ENCODE measurements around the gene CASK. TPM values are rescaled to one million over a fixed set of nuclear protein-coding genes. Genes with fewer than 3 reads are reported as not detected.
"Not testable (repeated sequence)": the region's sequence is repeated elsewhere in the genome, so short reads cannot be mapped to it uniquely, and the experiment has no call there.

CASK gene
- total and polyA plus RNA-seq, 5 donors from 2014 or later = 8.4 to 168 (median 20.2) TPM

- DNase-seq; H3K4me1 ChIP-seq (ENCODE audit: control insufficient read depth, insufficient read depth, low read length, poor library complexity, severe bottlenecking); H3K27me3 ChIP-seq (ENCODE audit: control insufficient read depth, insufficient read depth, low read length); H3K4me3 ChIP-seq (ENCODE audit: low read depth, low read length); H3K36me3 Mint-ChIP-seq; H3K27me3 Mint-ChIP-seq; H3K36me3 ChIP-seq (ENCODE audit: control insufficient read depth, insufficient read depth, low read length); H3K4me3 Mint-ChIP-seq; H3K27ac ChIP-seq (ENCODE audit: insufficient read depth, low read length, poor library complexity, severe bottlenecking); ATAC-seq (ENCODE audit: low read depth in 2 of 2); H3K9me3 Mint-ChIP-seq; H3K9me3 ChIP-seq (ENCODE audit: control insufficient read depth in 2 of 2, low read length in 2 of 2): not testable (repeated sequence)
- H3K4me1 Mint-ChIP-seq = peaks cover 8 to 27% (median 20%) of the 10 kb centered on the region in 4 donors
- H3K27ac Mint-ChIP-seq = peak overlapping the region in 2 of 3 donors; percentile 8 to 19
These were observed 247.0 kb downstream of the CASK start for GRCh38 chrX:41676361-41676760.

GRCh38 chrX:41672643-41673042, 250.7 kb downstream of the CASK start:
- no peak overlapping the region for H3K4me3 ChIP-seq (ENCODE audit: low read depth, low read length)
- H3K9me3 ChIP-seq (ENCODE audit: control insufficient read depth in 2 of 2, low read length in 2 of 2) = no peaks in the 10 kb centered on the region
- ATAC-seq (ENCODE audit: low read depth in 2 of 2) = no peak
- Mint-ChIP-seq H3K9me3 (peaks cover 0 to 3% (median 0%) of the 10 kb centered on the region in 7 donors), H3K36me3 (peaks cover 8% of the 10 kb centered on the region), H3K4me1 (peaks cover 0 to 31% (median 24%) of the 10 kb centered on the region in 4 donors), H3K27ac (peak overlapping the region in 1 of 3 donors; percentile 1), H3K4me3 (no peak overlapping the region), H3K27me3 (no peaks in the 10 kb centered on the region)
- no peak overlapping the region for H3K27ac ChIP-seq (ENCODE audit: insufficient read depth, low read length, poor library complexity, severe bottlenecking)
- no peaks in the 10 kb centered on the region for H3K4me1 ChIP-seq (ENCODE audit: control insufficient read depth, insufficient read depth, low read length, poor library complexity, severe bottlenecking)
- DNase-seq = no peak
- H3K27me3 ChIP-seq (ENCODE audit: control insufficient read depth, insufficient read depth, low read length) = no peaks in the 10 kb centered on the region
- peaks cover 12% of the 10 kb centered on the region for H3K36me3 ChIP-seq (ENCODE audit: control insufficient read depth, insufficient read depth, low read length)

- no peaks in the 10 kb centered on the region for H3K27me3 Mint-ChIP-seq
- peaks cover 0 to 3% (median 0%) of the 10 kb centered on the region in 7 donors for H3K9me3 Mint-ChIP-seq
- H3K9me3 ChIP-seq (ENCODE audit: control insufficient read depth in 2 of 2, low read length in 2 of 2) = no peaks in the 10 kb centered on the region
- no peak overlapping the region for H3K27ac Mint-ChIP-seq
- H3K36me3 ChIP-seq (ENCODE audit: control insufficient read depth, insufficient read depth, low read length) = peaks cover 9% of the 10 kb centered on the region
- H3K4me3 ChIP-seq (ENCODE audit: low read depth, low read length) = no peak overlapping the region
- H3K27ac ChIP-seq (ENCODE audit: insufficient read depth, low read length, poor library complexity, severe bottlenecking) = no peak overlapping the region
- no peak overlapping the region for H3K4me3 Mint-ChIP-seq
- H3K27me3 ChIP-seq (ENCODE audit: control insufficient read depth, insufficient read depth, low read length) = no peaks in the 10 kb centered on the region
- ATAC-seq (ENCODE audit: low read depth in 2 of 2) (no peak), DNase-seq (no peak)
- H3K4me1 ChIP-seq (ENCODE audit: control insufficient read depth, insufficient read depth, low read length, poor library complexity, severe bottlenecking) = no peaks in the 10 kb centered on the region
- H3K4me1 Mint-ChIP-seq = peaks cover 6 to 38% (median 31%) of the 10 kb centered on the region in 4 donors
- H3K36me3 Mint-ChIP-seq = peaks cover 3% of the 10 kb centered on the region
These were observed 252.3 kb downstream of the CASK start for GRCh38 chrX:41671082-41671481.

- peaks cover 0 to 3% (median 0%) of the 10 kb centered on the region in 7 donors for H3K9me3 Mint-ChIP-seq
- Histone ChIP-seq H3K4me1 (ENCODE audit: control insufficient read depth, insufficient read depth, low read length, poor library complexity, severe bottlenecking) (no peaks in the 10 kb centered on the region), H3K4me3 (ENCODE audit: low read depth, low read length) (no peak overlapping the region), H3K9me3 (ENCODE audit: control insufficient read depth in 2 of 2, low read length in 2 of 2) (no peaks in the 10 kb centered on the region), H3K36me3 (ENCODE audit: control insufficient read depth, insufficient read depth, low read length) (peaks cover 16% of the 10 kb centered on the region), H3K27ac (ENCODE audit: insufficient read depth, low read length, poor library complexity, severe bottlenecking) (no peak overlapping the region), H3K27me3 (ENCODE audit: control insufficient read depth, insufficient read depth, low read length) (no peaks in the 10 kb centered on the region)
- peaks cover 6 to 46% (median 35%) of the 10 kb centered on the region in 4 donors for H3K4me1 Mint-ChIP-seq
- DNase-seq (no peak), ATAC-seq (ENCODE audit: low read depth in 2 of 2) (no peak)
- H3K4me3 Mint-ChIP-seq = no peak overlapping the region
- no peak overlapping the region for H3K27ac Mint-ChIP-seq
- peaks cover 10% of the 10 kb centered on the region for H3K36me3 Mint-ChIP-seq
- H3K27me3 Mint-ChIP-seq = no peaks in the 10 kb centered on the region
These were observed 253.2 kb downstream of the CASK start for GRCh38 chrX:41670112-41670511.

GRCh38 chrX:41667631-41668030, 255.7 kb downstream of the CASK start:
- Histone ChIP-seq H3K4me3 (ENCODE audit: low read depth, low read length) (no peak overlapping the region), H3K27ac (ENCODE audit: insufficient read depth, low read length, poor library complexity, severe bottlenecking) (peak overlapping the region; percentile 14), H3K4me1 (ENCODE audit: control insufficient read depth, insufficient read depth, low read length, poor library complexity, severe bottlenecking) (no peaks in the 10 kb centered on the region), H3K36me3 (ENCODE audit: control insufficient read depth, insufficient read depth, low read length) (peaks cover 25% of the 10 kb centered on the region), H3K27me3 (ENCODE audit: control insufficient read depth, insufficient read depth, low read length) (no peaks in the 10 kb centered on the region), H3K9me3 (ENCODE audit: control insufficient read depth in 2 of 2, low read length in 2 of 2) (no peaks in the 10 kb centered on the region)
- peak overlapping the region in 2 of 3 donors; percentile 20 for H3K27ac Mint-ChIP-seq
- H3K4me3 Mint-ChIP-seq = peak overlapping the region in 1 of 4 donors; percentile 71
- no peaks in the 10 kb centered on the region for H3K9me3 Mint-ChIP-seq
- ATAC-seq (ENCODE audit: low read depth in 2 of 2) = peak in 1 of 2 donors; percentile 34
- H3K4me1 Mint-ChIP-seq = peaks cover 6 to 37% (median 28%) of the 10 kb centered on the region in 4 donors
- H3K27me3 Mint-ChIP-seq = no peaks in the 10 kb centered on the region
- peaks cover 13% of the 10 kb centered on the region for H3K36me3 Mint-ChIP-seq
- peak in 1 of 3 donors; percentile 16 for DNase-seq

- Mint-ChIP-seq H3K36me3 (peaks cover 10% of the 10 kb centered on the region), H3K27ac (peak overlapping the region in 1 of 3 donors; percentile 26), H3K9me3 (no peaks in the 10 kb centered on the region), H3K4me1 (peaks cover 6 to 34% (median 27%) of the 10 kb centered on the region in 4 donors), H3K27me3 (no peaks in the 10 kb centered on the region), H3K4me3 (peak overlapping the region in 1 of 4 donors; percentile 36)
- no peak for ATAC-seq (ENCODE audit: low read depth in 2 of 2)
- H3K4me3 ChIP-seq (ENCODE audit: low read depth, low read length) = no peak overlapping the region
- peak in 1 of 3 donors; percentile 43 for DNase-seq
- no peaks in the 10 kb centered on the region for H3K9me3 ChIP-seq (ENCODE audit: control insufficient read depth in 2 of 2, low read length in 2 of 2)
- H3K4me1 ChIP-seq (ENCODE audit: control insufficient read depth, insufficient read depth, low read length, poor library complexity, severe bottlenecking) = no peaks in the 10 kb centered on the region
- H3K27me3 ChIP-seq (ENCODE audit: control insufficient read depth, insufficient read depth, low read length) = no peaks in the 10 kb centered on the region
- H3K27ac ChIP-seq (ENCODE audit: insufficient read depth, low read length, poor library complexity, severe bottlenecking) = no peak overlapping the region
- H3K36me3 ChIP-seq (ENCODE audit: control insufficient read depth, insufficient read depth, low read length) = peaks cover 33% of the 10 kb centered on the region
These were observed 257.1 kb downstream of the CASK start for GRCh38 chrX:41666251-41666650.

- no peak overlapping the region for H3K27ac ChIP-seq (ENCODE audit: insufficient read depth, low read length, poor library complexity, severe bottlenecking)
- peak overlapping the region in 1 of 3 donors; percentile 8 for H3K27ac Mint-ChIP-seq
- DNase-seq = no peak
- no peak for ATAC-seq (ENCODE audit: low read depth in 2 of 2)
- no peak overlapping the region for H3K4me3 Mint-ChIP-seq
- H3K27me3 Mint-ChIP-seq = no peaks in the 10 kb centered on the region
- H3K4me3 ChIP-seq (ENCODE audit: low read depth, low read length) = no peak overlapping the region
- no peaks in the 10 kb centered on the region for H3K9me3 Mint-ChIP-seq
- H3K9me3 ChIP-seq (ENCODE audit: control insufficient read depth in 2 of 2, low read length in 2 of 2) = no peaks in the 10 kb centered on the region
- no peaks in the 10 kb centered on the region for H3K4me1 ChIP-seq (ENCODE audit: control insufficient read depth, insufficient read depth, low read length, poor library complexity, severe bottlenecking)
- H3K36me3 Mint-ChIP-seq = peaks cover 13% of the 10 kb centered on the region
- peaks cover 6 to 34% (median 26%) of the 10 kb centered on the region in 4 donors for H3K4me1 Mint-ChIP-seq
- peaks cover 32% of the 10 kb centered on the region for H3K36me3 ChIP-seq (ENCODE audit: control insufficient read depth, insufficient read depth, low read length)
- H3K27me3 ChIP-seq (ENCODE audit: control insufficient read depth, insufficient read depth, low read length) = no peaks in the 10 kb centered on the region
These were observed 257.7 kb downstream of the CASK start for GRCh38 chrX:41665686-41666085.

- no peaks in the 10 kb centered on the region for H3K9me3 Mint-ChIP-seq
- Histone ChIP-seq H3K9me3 (ENCODE audit: control insufficient read depth in 2 of 2, low read length in 2 of 2) (no peaks in the 10 kb centered on the region), H3K27ac (ENCODE audit: insufficient read depth, low read length, poor library complexity, severe bottlenecking) (no peak overlapping the region), H3K4me1 (ENCODE audit: control insufficient read depth, insufficient read depth, low read length, poor library complexity, severe bottlenecking) (no peaks in the 10 kb centered on the region), H3K4me3 (ENCODE audit: low read depth, low read length) (no peak overlapping the region), H3K36me3 (ENCODE audit: control insufficient read depth, insufficient read depth, low read length) (peaks cover 37% of the 10 kb centered on the region), H3K27me3 (ENCODE audit: control insufficient read depth, insufficient read depth, low read length) (no peaks in the 10 kb centered on the region)
- peaks cover 6 to 30% (median 26%) of the 10 kb centered on the region in 4 donors for H3K4me1 Mint-ChIP-seq
- DNase-seq = no peak
- no peak for ATAC-seq (ENCODE audit: low read depth in 2 of 2)
- no peaks in the 10 kb centered on the region for H3K27me3 Mint-ChIP-seq
- H3K27ac Mint-ChIP-seq = no peak overlapping the region
- H3K4me3 Mint-ChIP-seq = no peak overlapping the region
- H3K36me3 Mint-ChIP-seq = peaks cover 13% of the 10 kb centered on the region
These were observed 258.4 kb downstream of the CASK start for GRCh38 chrX:41664908-41665307.

Data from CD4-positive, CD25-positive, alpha-beta regulatory T cell (primary cell).